Measurements from ENCODE around the gene ANO1.

GRCh38 chr11:70175236-70175698 is 97.2 kb downstream of the ANO1 start:
- TF ChIP-seq POLR2A (IDR thresholded peaks at IDR 0.05) = no peak
- no peak for TF ChIP-seq CTCF (IDR thresholded peaks at IDR 0.05)
